ENCODE data around the gene TBL3.

TBL3 gene

DNA sequence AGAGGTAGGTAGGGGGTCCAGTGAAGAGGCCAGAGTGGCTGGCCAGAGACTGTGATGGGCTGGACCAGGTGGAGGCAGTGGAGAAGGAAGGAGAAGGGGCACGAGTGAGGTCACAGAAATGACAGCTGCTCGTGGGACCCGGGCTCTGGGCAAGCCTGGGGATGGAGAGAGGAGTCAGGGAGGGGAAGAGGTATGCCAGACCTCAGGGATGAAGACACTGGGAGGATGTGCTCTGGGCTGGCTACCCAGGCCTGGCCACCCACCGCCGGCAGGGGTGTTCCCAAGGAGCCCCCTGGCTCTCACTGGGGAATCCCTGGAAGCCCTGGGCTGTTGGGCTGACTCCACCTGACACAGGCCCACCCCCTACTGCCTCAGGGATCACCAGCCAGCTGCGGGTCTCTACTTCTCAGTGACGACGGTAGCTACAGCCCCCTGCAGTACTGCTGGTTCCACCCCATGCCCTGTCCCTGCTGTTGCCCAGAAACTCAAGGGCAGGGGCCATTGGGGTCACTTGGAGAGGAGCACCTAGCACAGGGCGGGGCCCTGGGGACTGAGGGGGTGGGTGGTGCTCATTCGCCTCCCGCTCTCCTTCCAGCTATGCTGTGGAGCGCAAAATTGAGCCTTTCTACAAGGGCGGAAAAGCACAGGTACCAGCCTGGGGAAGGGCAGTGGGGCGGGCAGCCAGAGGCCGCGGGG, 1.8 kb downstream of the TBL3 start:
- no peak for TF ChIP-seq ZNF747 (tag by site-specific recombination; IDR thresholded peaks at IDR 0.05)
- no peak for TF ChIP-seq ZNF350 (tag by site-specific recombination; IDR thresholded peaks at IDR 0.05)
- TF ChIP-seq ZNF221 (tag by site-specific recombination; IDR thresholded peaks at IDR 0.05; ENCODE audit: borderline replicate concordance) = no peak
- TF ChIP-seq, protein P1, sequence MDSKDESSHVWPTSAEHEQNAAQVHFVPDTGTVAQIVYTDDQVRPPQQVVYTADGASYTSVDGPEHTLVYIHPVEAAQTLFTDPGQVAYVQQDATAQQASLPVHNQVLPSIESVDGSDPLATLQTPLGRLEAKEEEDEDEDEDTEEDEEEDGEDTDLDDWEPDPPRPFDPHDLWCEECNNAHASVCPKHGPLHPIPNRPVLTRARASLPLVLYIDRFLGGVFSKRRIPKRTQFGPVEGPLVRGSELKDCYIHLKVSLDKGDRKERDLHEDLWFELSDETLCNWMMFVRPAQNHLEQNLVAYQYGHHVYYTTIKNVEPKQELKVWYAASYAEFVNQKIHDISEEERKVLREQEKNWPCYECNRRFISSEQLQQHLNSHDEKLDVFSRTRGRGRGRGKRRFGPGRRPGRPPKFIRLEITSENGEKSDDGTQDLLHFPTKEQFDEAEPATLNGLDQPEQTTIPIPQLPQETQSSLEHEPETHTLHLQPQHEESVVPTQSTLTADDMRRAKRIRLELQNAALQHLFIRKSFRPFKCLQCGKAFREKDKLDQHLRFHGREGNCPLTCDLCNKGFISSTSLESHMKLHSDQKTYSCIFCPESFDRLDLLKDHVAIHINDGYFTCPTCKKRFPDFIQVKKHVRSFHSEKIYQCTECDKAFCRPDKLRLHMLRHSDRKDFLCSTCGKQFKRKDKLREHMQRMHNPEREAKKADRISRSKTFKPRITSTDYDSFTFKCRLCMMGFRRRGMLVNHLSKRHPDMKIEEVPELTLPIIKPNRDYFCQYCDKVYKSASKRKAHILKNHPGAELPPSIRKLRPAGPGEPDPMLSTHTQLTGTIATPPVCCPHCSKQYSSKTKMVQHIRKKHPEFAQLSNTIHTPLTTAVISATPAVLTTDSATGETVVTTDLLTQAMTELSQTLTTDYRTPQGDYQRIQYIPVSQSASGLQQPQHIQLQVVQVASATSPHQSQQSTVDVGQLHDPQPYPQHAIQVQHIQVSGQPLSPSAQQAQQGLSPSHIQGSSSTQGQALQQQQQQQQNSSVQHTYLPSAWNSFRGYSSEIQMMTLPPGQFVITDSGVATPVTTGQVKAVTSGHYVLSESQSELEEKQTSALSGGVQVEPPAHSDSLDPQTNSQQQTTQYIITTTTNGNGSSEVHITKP (tag by site-specific recombination; IDR thresholded peaks at IDR 0.05) = no peak
- TF ChIP-seq ZBTB17 (tag by site-specific recombination; IDR thresholded peaks at IDR 0.05) = peak; percentile 20; the same call in 1 of the 2 replicates
- POLR2A ChIA-PET = interaction anchor here (1.0 to 10.1 kb wide), 2 partner anchors 8 to 12 kb away, joined by 3 to 76 read pairs; partner anchors contain the start of gene RPS2
- Histone ChIP-seq H3K36me3 (ENCODE audit: control insufficient read depth in 2 of 2, insufficient read depth in 1 of 2, low read length in 2 of 2) (peaks cover 0 to 47% of the 10 kb centered on the region in 2 experiments; a peak in 1 of 3 replicates), H3K4me3 (ENCODE audit: low read depth, low read length) (no peak overlapping the region), H3K4me1 (ENCODE audit: control insufficient read depth, insufficient read depth, low read length) (no peaks in the 10 kb centered on the region), H3K27ac (ENCODE audit: extremely low read depth, low read depth, low read length) (no peak overlapping the region), H3K9me3 (ENCODE audit: control insufficient read depth, insufficient read depth, low read depth, low read length) (no peaks in the 10 kb centered on the region)
- CTCF ChIA-PET = interaction anchor here (0.6 kb wide), 1 partner anchor 95 kb away, joined by 3 read pairs; no protein-coding TSS in a partner anchor

GRCh38 chr16:1974157-1975070, 2.6 kb downstream of the TBL3 start:
- Histone ChIP-seq H3K36me3 (ENCODE audit: control insufficient read depth in 2 of 2, insufficient read depth in 1 of 2, low read length in 2 of 2) (peaks cover 0 to 54% of the 10 kb centered on the region in 2 experiments; a peak in 1 of 3 replicates), H3K9me3 (ENCODE audit: control insufficient read depth, insufficient read depth, low read depth, low read length) (no peaks in the 10 kb centered on the region), H3K4me3 (ENCODE audit: low read depth, low read length) (no peak overlapping the region), H3K4me1 (ENCODE audit: control insufficient read depth, insufficient read depth, low read length) (no peaks in the 10 kb centered on the region), H3K27ac (ENCODE audit: extremely low read depth, low read depth, low read length) (no peak overlapping the region)
- CTCF ChIA-PET = interaction anchor here (0.6 kb wide), 1 partner anchor 96 kb away, joined by 3 read pairs; no protein-coding TSS in a partner anchor
- POLR2A ChIA-PET = interaction anchor here (10.1 kb wide), 1 partner anchor 9 kb away, joined by 76 read pairs; the partner anchor contains the start of gene RPS2
- TF ChIP-seq ZNF121 (tag by site-specific recombination; IDR thresholded peaks at IDR 0.05) = no peak
- TF ChIP-seq, protein P2, sequence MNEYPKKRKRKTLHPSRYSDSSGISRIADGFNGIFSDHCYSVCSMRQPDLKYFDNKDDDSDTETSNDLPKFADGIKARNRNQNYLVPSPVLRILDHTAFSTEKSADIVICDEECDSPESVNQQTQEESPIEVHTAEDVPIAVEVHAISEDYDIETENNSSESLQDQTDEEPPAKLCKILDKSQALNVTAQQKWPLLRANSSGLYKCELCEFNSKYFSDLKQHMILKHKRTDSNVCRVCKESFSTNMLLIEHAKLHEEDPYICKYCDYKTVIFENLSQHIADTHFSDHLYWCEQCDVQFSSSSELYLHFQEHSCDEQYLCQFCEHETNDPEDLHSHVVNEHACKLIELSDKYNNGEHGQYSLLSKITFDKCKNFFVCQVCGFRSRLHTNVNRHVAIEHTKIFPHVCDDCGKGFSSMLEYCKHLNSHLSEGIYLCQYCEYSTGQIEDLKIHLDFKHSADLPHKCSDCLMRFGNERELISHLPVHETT (tag by site-specific recombination; IDR thresholded peaks at IDR 0.05) = no peak

GRCh38 chr16:1975432-1976215, 3.8 kb downstream of the TBL3 start:
- Histone ChIP-seq H3K4me1 (ENCODE audit: control insufficient read depth, insufficient read depth, low read length) (no peaks in the 10 kb centered on the region), H3K9me3 (ENCODE audit: control insufficient read depth, insufficient read depth, low read depth, low read length) (no peaks in the 10 kb centered on the region), H3K27ac (ENCODE audit: extremely low read depth, low read depth, low read length) (no peak overlapping the region), H3K36me3 (ENCODE audit: control insufficient read depth in 2 of 2, insufficient read depth in 1 of 2, low read length in 2 of 2) (peaks cover 0 to 59% of the 10 kb centered on the region in 2 experiments; a peak in 1 of 3 replicates), H3K4me3 (ENCODE audit: low read depth, low read length) (no peak overlapping the region)
- no peak for TF ChIP-seq MZF1 (tag by site-specific recombination; IDR thresholded peaks at IDR 0.05; ENCODE audit: borderline replicate concordance)
- TF ChIP-seq SCRT2 (tag by site-specific recombination; IDR thresholded peaks at IDR 0.05) = peak; percentile 93
- peak; percentile 76; the same call in 1 of the 2 replicates for TF ChIP-seq SCRT1 (tag by site-specific recombination; IDR thresholded peaks at IDR 0.05; ENCODE audit: borderline replicate concordance)
- TF ChIP-seq ZNF549 (tag by site-specific recombination; IDR thresholded peaks at IDR 0.05) = no peak
- TF ChIP-seq ZNF157 (tag by site-specific recombination; IDR thresholded peaks at IDR 0.05) = no peak
- no peak for TF ChIP-seq ZNF776 (tag by site-specific recombination; IDR thresholded peaks at IDR 0.05; ENCODE audit: borderline replicate concordance)
- ChIA-PET CTCF (interaction anchor here (0.5 kb wide), 1 partner anchor 7 kb away, joined by 4 read pairs; no protein-coding TSS in a partner anchor), POLR2A (interaction anchor here (1.2 to 10.1 kb wide), 2 partner anchors 10 to 180 kb away, joined by 4 to 76 read pairs; partner anchors contain the start of genes RPS2 and TRAF7)

Measured in HEK293 (cell line).